ENCODE measurements around the gene CES1. TPM values are rescaled to one million over a fixed set of nuclear protein-coding genes. Genes with fewer than 3 reads are reported as not detected.
"Not testable (repeated sequence)": the region's sequence is repeated elsewhere in the genome, so short reads cannot be mapped to it uniquely, and the experiment has no call there.

Gene CES1
- total RNA-seq, 3 donors from 2014 or later = 13.9 to 128 (median 22.0) TPM

GRCh38 chr16:55760310-55761001 lies 72.4 kb downstream of the CES1 start:
- Histone ChIP-seq H3K9me3 (no peaks in the 10 kb centered on the region), H3K27ac (no peak overlapping the region), H3K36me3 (no peaks in the 10 kb centered on the region), H3K4me3 (no peak overlapping the region), H3K4me1 (no peaks in the 10 kb centered on the region), H3K27me3 (no peaks in the 10 kb centered on the region)
- intact Hi-C loops (cut with DNase I; ENCODE audit: low total_unique reads) = no loop called here
- no peak for DNase-seq (ENCODE audit: low spot score in 2 of 2)
- TF ChIP-seq POLR2AphosphoS5 (IDR thresholded peaks at IDR 0.05) (no peak), CTCF (IDR thresholded peaks at IDR 0.05) (no peak), POLR2A (IDR thresholded peaks at IDR 0.05) (no peak)

- H3K9me3 ChIP-seq = not testable (repeated sequence)
These were observed 73.0 kb downstream of the CES1 start for GRCh38 chr16:55759965-55760309.

GRCh38 chr16:55757595-55758527 lies 75.0 kb downstream of the CES1 start:
- H3K4me3 ChIP-seq; H3K9me3 ChIP-seq; intact Hi-C loops (cut with DNase I; ENCODE audit: low total_unique reads); H3K4me1 ChIP-seq; DNase-seq (ENCODE audit: low spot score in 2 of 2); H3K36me3 ChIP-seq; H3K27me3 ChIP-seq; H3K27ac ChIP-seq: not testable (repeated sequence)

More at GRCh38 chr16:55759965-55760309, 73.0 kb downstream of the CES1 start:
- intact Hi-C loops (cut with DNase I; ENCODE audit: low total_unique reads); H3K27ac ChIP-seq; H3K27me3 ChIP-seq; H3K36me3 ChIP-seq; H3K4me3 ChIP-seq; DNase-seq (ENCODE audit: low spot score in 2 of 2); H3K4me1 ChIP-seq: not testable (repeated sequence)

GRCh38 chr16:55756963-55757362 lies 75.9 kb downstream of the CES1 start:
- intact Hi-C loops (cut with DNase I; ENCODE audit: low total_unique reads) = no loop called here
- H3K27me3 ChIP-seq = no peaks in the 10 kb centered on the region
- H3K27ac ChIP-seq = no peak overlapping the region
- H3K9me3 ChIP-seq = peaks cover 3 to 15% of the 10 kb centered on the region in 2 donors
- no peak for TF ChIP-seq CTCF (IDR thresholded peaks at IDR 0.05)
- TF ChIP-seq POLR2A (IDR thresholded peaks at IDR 0.05) = no peak
- no peak for TF ChIP-seq POLR2AphosphoS5 (IDR thresholded peaks at IDR 0.05)
- H3K36me3 ChIP-seq = no peaks in the 10 kb centered on the region
- H3K4me1 ChIP-seq = no peaks in the 10 kb centered on the region
- no peak overlapping the region for H3K4me3 ChIP-seq
- DNase-seq (ENCODE audit: low spot score in 2 of 2) = no peak

- intact Hi-C loops (cut with DNase I; ENCODE audit: low total_unique reads) = no loop called here
These were observed 78.8 kb downstream of the CES1 start for GRCh38 chr16:55754056-55754455.

GRCh38 chr16:55753145-55753631 lies 79.7 kb downstream of the CES1 start:
- H3K4me1 ChIP-seq; H3K4me3 ChIP-seq; H3K27me3 ChIP-seq; H3K27ac ChIP-seq; DNase-seq (ENCODE audit: low spot score in 2 of 2); H3K36me3 ChIP-seq; intact Hi-C loops (cut with DNase I; ENCODE audit: low total_unique reads): not testable (repeated sequence)
- H3K9me3 ChIP-seq = peaks cover 3 to 15% of the 10 kb centered on the region in 2 donors

More at GRCh38 chr16:55754056-55754455, 78.8 kb downstream of the CES1 start:
- Histone ChIP-seq H3K36me3 (no peaks in the 10 kb centered on the region), H3K9me3 (peaks cover 3 to 15% of the 10 kb centered on the region in 2 donors), H3K27me3 (no peaks in the 10 kb centered on the region), H3K4me3 (no peak overlapping the region), H3K27ac (no peak overlapping the region), H3K4me1 (no peaks in the 10 kb centered on the region)
- no peak for DNase-seq (ENCODE audit: low spot score in 2 of 2)
- TF ChIP-seq CTCF (IDR thresholded peaks at IDR 0.05) (no peak), POLR2A (IDR thresholded peaks at IDR 0.05) (no peak), POLR2AphosphoS5 (IDR thresholded peaks at IDR 0.05) (no peak)

Other genes with a start within 250 kb of the CES1 start
- under 1 TPM; 0.15 to 0.66 (median 0.64) TPM for gene SLC6A2, start 177.1 kb downstream of the CES1 start, total RNA-seq
- not detected for gene CES5A, start 42.3 kb upstream of the CES1 start, total RNA-seq